ENCODE results near the gene SMIM20.

The SMIM20 gene

GRCh38 chr4:25965629-25966028, 51.6 kb downstream of the SMIM20 start:
- DNase-seq, result no peak

GRCh38 chr4:25966171-25966570, 52.2 kb downstream of the SMIM20 start:
- DNase-seq, result no peak

GRCh38 chr4:25969374-25970155, 55.5 kb downstream of the SMIM20 start:
- no peak for DNase-seq

- no peak for DNase-seq
Observed at GRCh38 chr4:25970226-25970675, 56.2 kb downstream of the SMIM20 start.

- DNase-seq, result no peak
Observed at GRCh38 chr4:25970691-25971432, 56.8 kb downstream of the SMIM20 start.

GRCh38 chr4:25972366-25972765, 58.3 kb downstream of the SMIM20 start:
- DNase-seq, result no peak

- no peak for DNase-seq
Observed at GRCh38 chr4:25972984-25973745, 59.1 kb downstream of the SMIM20 start.

- no peak for DNase-seq
Observed at GRCh38 chr4:25976780-25977179, 62.8 kb downstream of the SMIM20 start.

GRCh38 chr4:25977397-25978170, 63.6 kb downstream of the SMIM20 start:
- peak; percentile 69 for DNase-seq

GRCh38 chr4:25978327-25978726, 64.3 kb downstream of the SMIM20 start:
- DNase-seq, result no peak

All from NCI-H1436 treated with DMSO at 0.1 percent for 48 hours (cell line).